CD4-positive, alpha-beta T cell treated with Interferon gamma for 1 hour (primary cell): ENCODE data around the gene P2RX1.

Experiments
- DNase-seq: peaks from one replicate; pipeline ENCODE4 v3.0.0-alpha.2; 2020

Gene P2RX1

DNA sequence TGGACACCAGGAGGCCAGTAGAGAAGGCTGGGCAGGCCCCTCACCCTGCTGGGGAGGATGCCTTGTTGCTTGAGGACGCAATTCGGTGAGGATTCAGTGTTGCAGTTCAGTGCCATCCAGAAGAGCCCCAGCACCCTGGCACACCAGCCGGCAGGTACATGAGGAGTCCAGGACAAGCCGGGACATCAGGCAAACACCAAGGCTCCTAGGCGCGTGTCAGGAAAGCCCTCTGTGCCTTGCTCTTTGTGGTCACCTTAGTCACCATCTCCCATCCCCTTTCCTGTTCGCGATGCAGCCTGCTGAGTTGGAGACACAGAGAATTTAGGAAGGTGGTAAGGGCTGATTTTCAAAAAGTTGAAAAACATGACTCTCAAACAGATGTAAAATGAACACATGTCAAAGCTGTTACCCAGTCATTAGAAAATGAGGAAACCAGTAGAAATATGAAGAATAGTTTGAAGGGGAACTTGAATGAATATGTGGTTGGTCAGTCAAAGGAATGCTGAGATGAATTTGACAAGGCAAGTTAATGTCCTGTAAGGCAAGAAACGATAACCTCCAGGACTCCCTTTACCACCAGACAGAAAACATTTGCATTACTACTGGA lies 67.9 kb downstream of the P2RX1 start:
- DNase-seq, result no peak

DNA sequence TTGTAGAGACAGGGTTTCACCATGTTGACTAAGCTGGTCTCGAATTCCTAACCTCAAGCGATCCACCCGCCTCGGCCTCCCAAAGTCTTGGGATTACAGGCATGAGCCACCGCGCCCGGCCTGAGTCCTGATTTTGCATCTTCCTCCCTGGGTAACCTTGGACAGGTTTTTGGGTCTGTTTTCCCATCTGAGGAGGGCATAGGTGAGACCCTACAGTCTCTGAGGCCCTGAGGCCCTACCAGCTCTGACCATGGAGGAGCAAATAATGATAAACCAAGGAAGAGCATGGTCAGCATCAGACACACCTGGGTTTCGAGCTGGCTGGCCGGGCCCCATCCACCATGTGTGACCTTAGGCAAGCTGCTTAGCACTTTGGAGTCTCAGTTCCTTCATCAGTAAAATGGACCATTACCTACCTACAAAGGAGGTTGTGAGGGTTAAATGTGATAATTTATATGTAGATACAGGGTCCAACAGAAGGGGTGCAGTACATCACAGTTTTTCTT lies 69.0 kb downstream of the P2RX1 start:
- no peak for DNase-seq
